ENCODE measurements around the gene PRR23E.

Gene PRR23E

DNA sequence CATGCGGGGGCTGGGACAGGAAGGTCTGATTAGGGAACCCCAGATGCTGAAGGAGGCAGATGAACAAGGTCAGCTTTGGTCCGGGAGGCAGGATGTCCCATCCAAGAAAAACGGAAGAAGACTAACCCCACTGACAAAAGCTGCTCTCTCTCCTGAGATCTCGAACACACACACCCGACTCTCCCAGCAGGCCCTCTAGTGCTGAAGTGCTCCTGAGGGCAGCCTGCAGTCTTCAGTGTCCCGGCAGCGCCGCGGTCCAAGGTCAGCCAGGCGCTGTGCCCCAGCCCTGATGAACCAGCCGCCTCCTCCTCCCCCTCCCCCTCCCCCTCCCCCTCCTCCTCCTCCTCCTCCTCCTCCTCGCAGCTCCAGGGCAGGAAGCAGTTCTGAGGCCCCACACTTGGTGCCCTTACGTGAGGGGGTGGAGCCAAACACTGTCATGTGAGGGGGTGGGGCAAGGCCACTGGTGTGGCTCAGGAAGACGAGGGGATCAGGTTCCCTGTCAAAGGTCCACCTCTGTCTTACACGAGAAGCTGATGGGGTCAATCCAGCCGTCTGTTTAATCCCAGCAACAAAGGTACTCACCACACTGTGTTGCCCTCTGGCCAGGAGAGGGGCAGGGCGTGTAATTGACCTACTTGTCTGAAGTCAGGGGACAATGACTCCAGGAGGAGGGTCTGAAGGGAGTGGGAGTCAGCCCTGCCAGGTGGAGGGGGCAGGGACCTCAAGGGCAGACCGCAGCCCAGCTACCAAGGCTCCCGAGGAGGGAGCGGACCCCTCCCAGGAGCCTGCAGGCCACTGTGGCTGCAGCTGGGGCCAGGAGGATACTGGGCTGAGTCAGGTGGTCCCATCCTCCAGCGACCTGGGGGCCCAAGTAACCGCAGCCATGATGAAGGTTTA is 34.3 kb downstream of the PRR23E start:
- ChIA-PET CTCF (no interaction called here), POLR2A (no interaction called here)
- DNase-seq (ENCODE audit: extremely low spot score) = no peak

DNA sequence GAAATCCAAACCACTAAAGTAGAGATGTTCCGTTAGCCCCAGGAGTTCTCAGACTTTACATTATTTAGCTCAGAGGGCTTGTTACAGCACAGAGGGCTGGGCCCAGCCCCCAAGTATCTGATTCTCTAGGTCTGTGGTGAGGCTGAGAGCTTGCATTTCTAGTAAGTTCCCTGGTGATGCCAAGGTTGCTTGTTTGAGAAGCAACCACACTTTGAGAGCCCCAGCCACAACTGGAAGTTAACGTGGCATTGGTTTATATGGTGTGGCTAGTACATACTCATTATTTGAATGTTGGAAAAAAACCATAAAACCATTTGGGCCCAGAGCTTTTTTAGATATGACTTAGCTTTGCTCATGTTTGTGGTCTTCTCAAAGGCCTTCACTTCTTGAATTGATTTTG is 35.9 kb downstream of the PRR23E start:
- CTCF ChIA-PET = no interaction called here
- DNase-seq (ENCODE audit: extremely low spot score) = no peak
- POLR2A ChIA-PET = no interaction called here
- TF ChIP-seq SP1 (IDR thresholded peaks at IDR 0.05) = no peak
- TF ChIP-seq SUZ12 (IDR thresholded peaks at IDR 0.05) = no peak
- TF ChIP-seq CTBP1 (IDR thresholded peaks at IDR 0.05; ENCODE audit: borderline replicate concordance) = no peak
- TF ChIP-seq FOXM1 (IDR thresholded peaks at IDR 0.05; ENCODE audit: borderline replicate concordance) = no peak
- no peak for TF ChIP-seq ARNT (IDR thresholded peaks at IDR 0.05)
- TF ChIP-seq LEF1 (IDR thresholded peaks at IDR 0.05; ENCODE audit: borderline replicate concordance) = no peak
- TF ChIP-seq, protein P1, sequence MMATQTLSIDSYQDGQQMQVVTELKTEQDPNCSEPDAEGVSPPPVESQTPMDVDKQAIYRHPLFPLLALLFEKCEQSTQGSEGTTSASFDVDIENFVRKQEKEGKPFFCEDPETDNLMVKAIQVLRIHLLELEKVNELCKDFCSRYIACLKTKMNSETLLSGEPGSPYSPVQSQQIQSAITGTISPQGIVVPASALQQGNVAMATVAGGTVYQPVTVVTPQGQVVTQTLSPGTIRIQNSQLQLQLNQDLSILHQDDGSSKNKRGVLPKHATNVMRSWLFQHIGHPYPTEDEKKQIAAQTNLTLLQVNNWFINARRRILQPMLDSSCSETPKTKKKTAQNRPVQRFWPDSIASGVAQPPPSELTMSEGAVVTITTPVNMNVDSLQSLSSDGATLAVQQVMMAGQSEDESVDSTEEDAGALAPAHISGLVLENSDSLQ (IDR thresholded peaks at IDR 0.05) = no peak
- TF ChIP-seq ELF4 (IDR thresholded peaks at IDR 0.05) = no peak
- TF ChIP-seq FOXK2 (IDR thresholded peaks at IDR 0.05) = no peak
- no peak for TF ChIP-seq TARDBP (IDR thresholded peaks at IDR 0.05)
- TF ChIP-seq BHLHE40 (IDR thresholded peaks at IDR 0.05; ENCODE audit: borderline replicate concordance) = no peak
- TF ChIP-seq L3MBTL2 (conservative IDR thresholded peaks at IDR 0.05) = no peak
- TF ChIP-seq ZNF384 (IDR thresholded peaks at IDR 0.05) = no peak
- no peak for TF ChIP-seq FOXA1 (IDR thresholded peaks at IDR 0.05)
- no peak for TF ChIP-seq NFRKB (IDR thresholded peaks at IDR 0.05)
- no peak for TF ChIP-seq HDGF (IDR thresholded peaks at IDR 0.05; ENCODE audit: borderline replicate concordance)

More for the DNA sequence above, 34.3 kb downstream of the PRR23E start:
- TF ChIP-seq, protein P1 (IDR thresholded peaks at IDR 0.05) = no peak
- TF ChIP-seq LEF1 (IDR thresholded peaks at IDR 0.05; ENCODE audit: borderline replicate concordance) (no peak), CTBP1 (IDR thresholded peaks at IDR 0.05; ENCODE audit: borderline replicate concordance) (no peak), L3MBTL2 (conservative IDR thresholded peaks at IDR 0.05) (no peak), NFRKB (IDR thresholded peaks at IDR 0.05) (no peak), SP1 (IDR thresholded peaks at IDR 0.05) (no peak), HDGF (IDR thresholded peaks at IDR 0.05; ENCODE audit: borderline replicate concordance) (no peak), SUZ12 (IDR thresholded peaks at IDR 0.05) (no peak), FOXA1 (IDR thresholded peaks at IDR 0.05) (no peak), ZNF384 (IDR thresholded peaks at IDR 0.05) (no peak), ARNT (IDR thresholded peaks at IDR 0.05) (no peak), ELF4 (IDR thresholded peaks at IDR 0.05) (no peak), FOXK2 (IDR thresholded peaks at IDR 0.05) (no peak), FOXM1 (IDR thresholded peaks at IDR 0.05; ENCODE audit: borderline replicate concordance) (no peak), TARDBP (IDR thresholded peaks at IDR 0.05) (no peak), BHLHE40 (IDR thresholded peaks at IDR 0.05; ENCODE audit: borderline replicate concordance) (no peak)

DNA sequence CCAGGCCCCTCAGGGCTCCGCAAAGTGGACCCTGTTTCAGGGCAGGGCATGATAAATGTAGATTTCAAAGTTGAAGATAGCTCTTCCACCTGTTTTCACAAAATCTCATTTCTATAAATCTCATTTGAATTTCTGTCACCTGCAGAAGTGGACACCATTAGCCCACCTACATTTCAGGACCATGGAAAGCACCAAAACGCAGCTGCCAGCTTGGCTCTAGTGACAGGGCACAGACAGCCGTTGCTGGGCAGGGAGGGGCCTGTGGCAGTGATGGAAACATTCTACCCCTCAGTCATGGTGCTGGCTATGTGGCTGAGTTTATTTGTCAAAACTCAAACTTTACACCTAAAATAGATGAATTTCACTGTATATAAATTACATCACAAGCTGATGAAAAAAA is 40.4 kb downstream of the PRR23E start:
- ChIA-PET POLR2A (no interaction called here), CTCF (no interaction called here)
- TF ChIP-seq ARNT (IDR thresholded peaks at IDR 0.05) (no peak), SUZ12 (IDR thresholded peaks at IDR 0.05) (no peak), BHLHE40 (IDR thresholded peaks at IDR 0.05; ENCODE audit: borderline replicate concordance) (no peak), FOXA1 (IDR thresholded peaks at IDR 0.05) (no peak), FOXM1 (IDR thresholded peaks at IDR 0.05; ENCODE audit: borderline replicate concordance) (no peak), LEF1 (IDR thresholded peaks at IDR 0.05; ENCODE audit: borderline replicate concordance) (no peak), L3MBTL2 (conservative IDR thresholded peaks at IDR 0.05) (no peak), ZNF384 (IDR thresholded peaks at IDR 0.05) (no peak), ELF4 (IDR thresholded peaks at IDR 0.05) (no peak), TARDBP (IDR thresholded peaks at IDR 0.05) (no peak), HDGF (IDR thresholded peaks at IDR 0.05; ENCODE audit: borderline replicate concordance) (no peak), CTBP1 (IDR thresholded peaks at IDR 0.05; ENCODE audit: borderline replicate concordance) (no peak), NFRKB (IDR thresholded peaks at IDR 0.05) (no peak), SP1 (IDR thresholded peaks at IDR 0.05) (no peak), FOXK2 (IDR thresholded peaks at IDR 0.05) (no peak)
- TF ChIP-seq, protein P1 (IDR thresholded peaks at IDR 0.05) = no peak
- no peak for DNase-seq (ENCODE audit: extremely low spot score)

DNA sequence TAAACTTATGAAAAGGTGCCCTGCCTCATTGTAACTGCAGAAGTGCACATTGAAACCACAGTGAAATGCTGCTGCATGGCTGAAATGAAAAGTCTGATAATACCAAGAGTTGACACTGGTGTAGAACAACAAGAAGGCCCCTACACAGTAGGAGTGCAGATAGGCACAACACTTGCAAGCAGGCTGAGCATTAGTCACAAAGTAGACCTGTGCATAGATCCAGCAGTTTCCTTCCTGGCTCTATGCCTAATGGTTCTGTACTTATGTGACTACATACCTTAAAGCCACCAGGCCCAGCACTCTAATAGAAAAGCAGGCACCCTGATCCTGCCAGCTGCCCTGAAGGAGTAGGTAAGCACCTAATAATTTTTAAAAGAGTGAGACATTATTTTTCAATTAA is 41.8 kb downstream of the PRR23E start:
- POLR2A ChIA-PET = no interaction called here
- CTCF ChIA-PET = no interaction called here
- DNase-seq (ENCODE audit: extremely low spot score) = no peak
- TF ChIP-seq L3MBTL2 (conservative IDR thresholded peaks at IDR 0.05) (no peak), NFRKB (IDR thresholded peaks at IDR 0.05) (no peak), CTBP1 (IDR thresholded peaks at IDR 0.05; ENCODE audit: borderline replicate concordance) (no peak), FOXM1 (IDR thresholded peaks at IDR 0.05; ENCODE audit: borderline replicate concordance) (no peak), FOXA1 (IDR thresholded peaks at IDR 0.05) (no peak), SUZ12 (IDR thresholded peaks at IDR 0.05) (no peak), FOXK2 (IDR thresholded peaks at IDR 0.05) (no peak), ZNF384 (IDR thresholded peaks at IDR 0.05) (no peak), TARDBP (IDR thresholded peaks at IDR 0.05) (no peak), SP1 (IDR thresholded peaks at IDR 0.05) (no peak), HDGF (IDR thresholded peaks at IDR 0.05; ENCODE audit: borderline replicate concordance) (no peak)
- TF ChIP-seq, protein P1 (IDR thresholded peaks at IDR 0.05) = no peak

DNA sequence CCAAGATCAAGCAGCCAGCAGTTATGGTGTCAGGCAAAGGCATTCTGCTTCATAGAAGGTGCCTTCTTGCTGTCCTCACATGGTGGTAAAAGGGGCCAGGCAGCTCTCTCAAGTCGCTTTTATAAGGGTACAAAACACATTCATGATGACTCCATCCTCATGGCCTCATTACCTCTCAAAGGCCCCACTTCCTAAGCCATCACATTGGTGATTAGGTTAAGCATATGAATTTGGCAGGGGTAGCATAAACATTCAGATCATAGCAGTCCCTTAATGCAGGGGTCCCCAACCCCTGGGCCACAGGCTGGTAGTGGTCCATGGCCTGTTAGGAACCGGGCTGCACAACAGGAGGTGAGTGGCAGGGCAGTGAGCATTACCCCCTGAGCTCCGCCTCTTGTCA is 42.8 kb downstream of the PRR23E start:
- POLR2A ChIA-PET = no interaction called here
- CTCF ChIA-PET = no interaction called here
- no peak for TF ChIP-seq FOXA1 (IDR thresholded peaks at IDR 0.05)
- no peak for TF ChIP-seq FOXM1 (IDR thresholded peaks at IDR 0.05; ENCODE audit: borderline replicate concordance)
- no peak for TF ChIP-seq FOXK2 (IDR thresholded peaks at IDR 0.05)
- no peak for TF ChIP-seq NFRKB (IDR thresholded peaks at IDR 0.05)
- TF ChIP-seq SUZ12 (IDR thresholded peaks at IDR 0.05) = no peak
- no peak for TF ChIP-seq ELF4 (IDR thresholded peaks at IDR 0.05)
- TF ChIP-seq BHLHE40 (IDR thresholded peaks at IDR 0.05; ENCODE audit: borderline replicate concordance) = no peak
- no peak for TF ChIP-seq LEF1 (IDR thresholded peaks at IDR 0.05; ENCODE audit: borderline replicate concordance)
- TF ChIP-seq TARDBP (IDR thresholded peaks at IDR 0.05) = no peak
- no peak for DNase-seq (ENCODE audit: extremely low spot score)
